IPS-15b (cell line): Measurements from ENCODE around the gene MAP3K5.
"Not testable (repeated sequence)": the region's sequence is repeated elsewhere in the genome, so short reads cannot be mapped to it uniquely, and the experiment has no call there.

Experiments used
- H3K27me3 ChIP-seq: one replicate; pipeline ENCODE4 v1.6.1; 2013; ENCODE audit warnings: low read length; ENCODE audit not compliant: control insufficient read depth, insufficient read depth
- H3K36me3 ChIP-seq: one replicate; pipeline ENCODE4 v1.6.1; 2013; ENCODE audit warnings: low read length; ENCODE audit not compliant: control insufficient read depth, insufficient read depth
- H3K4me1 ChIP-seq: one replicate; pipeline ENCODE4 v1.6.1; 2013; ENCODE audit warnings: mild to moderate bottlenecking, low read length; ENCODE audit not compliant: control insufficient read depth, insufficient read depth
- H3K4me3 ChIP-seq: one replicate; pipeline ENCODE4 v1.5.1; 2013; ENCODE audit warnings: low read depth, low read length
- H3K9ac ChIP-seq: one replicate; pipeline ENCODE4 v1.6.1; 2013; ENCODE audit warnings: low read depth, mild to moderate bottlenecking, low read length
- H3K9me3 ChIP-seq: one replicate; pipeline ENCODE4 v1.6.1; 2013; ENCODE audit warnings: mild to moderate bottlenecking, low read length; ENCODE audit not compliant: control insufficient read depth, insufficient read depth

Gene MAP3K5

GRCh38 chr6:136789440-136789839 lies 2.8 kb downstream of the MAP3K5 start:
- peaks cover 31% of the 10 kb centered on the region for H3K27me3 ChIP-seq
- not testable (repeated sequence) for H3K9me3 ChIP-seq, H3K36me3 ChIP-seq, H3K4me1 ChIP-seq, H3K9ac ChIP-seq, H3K4me3 ChIP-seq

- no peaks in the 10 kb centered on the region for H3K9me3 ChIP-seq
- peaks cover 27% of the 10 kb centered on the region for H3K27me3 ChIP-seq
- no peaks in the 10 kb centered on the region for H3K36me3 ChIP-seq
- no peak overlapping the region for H3K4me3 ChIP-seq
- H3K4me1 ChIP-seq, result no peaks in the 10 kb centered on the region
- H3K9ac ChIP-seq, result no peak overlapping the region
Observed at GRCh38 chr6:136788069-136788902, 4.0 kb downstream of the MAP3K5 start.

- H3K36me3 ChIP-seq, result no peaks in the 10 kb centered on the region
- H3K4me1 ChIP-seq, result no peaks in the 10 kb centered on the region
- H3K9ac ChIP-seq, result no peak overlapping the region
- H3K4me3 ChIP-seq, result no peak overlapping the region
- peaks cover 25% of the 10 kb centered on the region for H3K27me3 ChIP-seq
- H3K9me3 ChIP-seq, result no peaks in the 10 kb centered on the region
Observed at GRCh38 chr6:136787726-136788068, 4.6 kb downstream of the MAP3K5 start.

DNA sequence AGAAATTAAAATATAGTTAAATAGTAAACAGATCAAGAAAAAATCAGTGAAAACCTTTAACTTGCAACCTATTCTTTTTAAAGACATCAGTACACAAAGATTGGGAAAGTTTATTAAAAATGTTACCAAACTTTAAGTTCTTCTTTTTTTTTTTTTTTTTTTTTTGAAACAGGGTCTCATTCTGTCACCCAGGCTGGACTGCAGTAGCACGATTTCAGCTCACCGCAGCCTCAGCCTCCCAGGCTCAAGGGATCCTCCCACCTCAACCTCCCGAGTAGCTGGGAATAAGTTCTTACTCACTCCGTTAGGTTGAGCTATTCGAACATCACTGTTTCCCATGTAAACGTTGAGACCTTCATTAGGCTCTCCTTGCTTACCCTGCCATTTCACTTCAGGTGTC lies 5.6 kb downstream of the MAP3K5 start:
- Histone ChIP-seq H3K4me1 (no peaks in the 10 kb centered on the region), H3K9ac (no peak overlapping the region), H3K36me3 (no peaks in the 10 kb centered on the region), H3K4me3 (no peak overlapping the region), H3K9me3 (no peaks in the 10 kb centered on the region), H3K27me3 (peaks cover 22% of the 10 kb centered on the region)

DNA sequence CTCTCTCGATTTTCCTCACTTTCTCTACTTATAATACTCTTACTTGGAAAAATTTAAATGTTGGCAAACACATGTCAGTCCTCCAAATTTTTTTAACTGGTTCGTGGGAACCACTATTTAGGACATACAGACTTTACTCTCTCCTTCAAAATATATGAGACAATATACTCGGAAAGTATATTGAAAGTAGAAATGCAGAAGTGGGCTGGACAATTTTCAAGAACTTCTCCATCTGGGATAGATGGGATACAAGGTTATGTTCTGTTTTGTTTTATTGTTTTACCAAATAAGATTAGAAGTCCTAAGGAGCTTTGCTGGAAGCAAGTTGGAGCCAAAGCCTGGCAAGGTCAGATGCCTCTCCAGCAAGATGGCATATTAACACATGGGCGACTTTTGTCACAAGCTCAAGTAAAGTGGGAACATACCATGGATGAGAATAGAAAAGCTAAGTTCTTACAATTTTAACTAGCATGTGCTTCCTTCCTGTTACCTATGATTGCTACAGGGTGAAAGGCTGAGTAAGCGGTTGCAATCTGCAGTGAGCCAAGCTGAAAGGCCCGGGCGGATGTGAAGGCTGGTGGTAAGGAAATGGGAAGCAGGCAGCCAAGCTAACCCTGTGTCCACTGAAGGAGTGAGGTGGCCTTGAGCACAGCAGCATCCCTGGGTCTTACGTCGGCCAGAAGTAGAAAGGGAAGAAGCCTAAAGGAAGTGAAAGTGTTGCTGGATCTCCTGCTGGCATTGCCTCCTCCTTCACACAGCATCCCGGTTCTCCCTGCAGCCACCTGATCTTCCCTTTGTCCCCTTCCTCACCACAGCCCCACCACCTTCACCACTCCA lies 7.1 kb downstream of the MAP3K5 start:
- Histone ChIP-seq H3K4me3 (no peak overlapping the region), H3K9me3 (no peaks in the 10 kb centered on the region), H3K9ac (no peak overlapping the region), H3K36me3 (no peaks in the 10 kb centered on the region), H3K27me3 (peaks cover 8% of the 10 kb centered on the region), H3K4me1 (no peaks in the 10 kb centered on the region)

- H3K4me3 ChIP-seq, result no peak overlapping the region
- H3K27me3 ChIP-seq, result peaks cover 1% of the 10 kb centered on the region
- H3K9ac ChIP-seq, result no peak overlapping the region
- H3K36me3 ChIP-seq, result no peaks in the 10 kb centered on the region
- H3K4me1 ChIP-seq, result no peaks in the 10 kb centered on the region
- H3K9me3 ChIP-seq, result no peaks in the 10 kb centered on the region
Observed at GRCh38 chr6:136784271-136784664, 8.0 kb downstream of the MAP3K5 start.

- Histone ChIP-seq H3K36me3 (no peaks in the 10 kb centered on the region), H3K9me3 (no peaks in the 10 kb centered on the region), H3K9ac (no peak overlapping the region), H3K4me1 (no peaks in the 10 kb centered on the region), H3K27me3 (no peaks in the 10 kb centered on the region), H3K4me3 (no peak overlapping the region)
Observed at GRCh38 chr6:136783495-136784270, 8.6 kb downstream of the MAP3K5 start.

GRCh38 chr6:136783021-136783420 lies 9.3 kb downstream of the MAP3K5 start:
- Histone ChIP-seq H3K36me3 (no peaks in the 10 kb centered on the region), H3K27me3 (no peaks in the 10 kb centered on the region), H3K4me3 (no peak overlapping the region), H3K9ac (no peak overlapping the region), H3K4me1 (no peaks in the 10 kb centered on the region), H3K9me3 (no peaks in the 10 kb centered on the region)

GRCh38 chr6:136782021-136782770 lies 10.1 kb downstream of the MAP3K5 start:
- no peaks in the 10 kb centered on the region for H3K27me3 ChIP-seq
- H3K36me3 ChIP-seq, result no peaks in the 10 kb centered on the region
- no peaks in the 10 kb centered on the region for H3K4me1 ChIP-seq
- no peaks in the 10 kb centered on the region for H3K9me3 ChIP-seq
- H3K9ac ChIP-seq, result no peak overlapping the region
- no peak overlapping the region for H3K4me3 ChIP-seq

DNA sequence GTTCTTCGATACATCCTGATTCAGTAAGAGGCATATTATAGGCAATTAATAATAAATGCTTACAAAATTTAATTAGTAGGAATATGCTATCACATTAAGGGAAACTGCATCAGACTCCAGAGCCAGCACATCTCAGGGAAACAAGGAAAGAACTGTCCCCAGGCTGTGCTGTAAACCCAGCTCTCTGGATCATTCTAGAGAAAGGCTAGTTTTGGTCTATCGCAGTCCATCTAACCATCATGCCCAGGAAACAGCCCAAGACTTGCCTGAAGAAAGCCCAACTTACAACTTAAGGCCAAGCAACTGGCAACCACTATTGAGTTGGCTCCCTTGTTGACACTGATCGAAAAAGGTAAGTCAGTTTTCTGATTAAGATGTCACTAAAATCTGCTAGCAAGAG lies 11.3 kb downstream of the MAP3K5 start:
- no peak overlapping the region for H3K4me3 ChIP-seq
- H3K36me3 ChIP-seq, result no peaks in the 10 kb centered on the region
- H3K9me3 ChIP-seq, result no peaks in the 10 kb centered on the region
- H3K27me3 ChIP-seq, result no peaks in the 10 kb centered on the region
- H3K4me1 ChIP-seq, result no peaks in the 10 kb centered on the region
- H3K9ac ChIP-seq, result no peak overlapping the region

- no peaks in the 10 kb centered on the region for H3K36me3 ChIP-seq
- no peaks in the 10 kb centered on the region for H3K27me3 ChIP-seq
- no peaks in the 10 kb centered on the region for H3K4me1 ChIP-seq
- no peak overlapping the region for H3K4me3 ChIP-seq
- H3K9me3 ChIP-seq, result no peaks in the 10 kb centered on the region
- no peak overlapping the region for H3K9ac ChIP-seq
Observed at GRCh38 chr6:136779682-136780081, 12.6 kb downstream of the MAP3K5 start.
